ENCODE data around the gene KCNE5. TPM values are rescaled to one million over a fixed set of nuclear protein-coding genes. Genes with fewer than 3 reads are reported as not detected.
"Not testable (repeated sequence)": the region's sequence is repeated elsewhere in the genome, so short reads cannot be mapped to it uniquely, and the experiment has no call there.

The KCNE5 gene, protein sequence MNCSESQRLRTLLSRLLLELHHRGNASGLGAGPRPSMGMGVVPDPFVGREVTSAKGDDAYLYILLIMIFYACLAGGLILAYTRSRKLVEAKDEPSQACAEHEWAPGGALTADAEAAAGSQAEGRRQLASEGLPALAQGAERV
- total RNA-seq (1.5 TPM), polyA plus RNA-seq (0.22 TPM)

DNA sequence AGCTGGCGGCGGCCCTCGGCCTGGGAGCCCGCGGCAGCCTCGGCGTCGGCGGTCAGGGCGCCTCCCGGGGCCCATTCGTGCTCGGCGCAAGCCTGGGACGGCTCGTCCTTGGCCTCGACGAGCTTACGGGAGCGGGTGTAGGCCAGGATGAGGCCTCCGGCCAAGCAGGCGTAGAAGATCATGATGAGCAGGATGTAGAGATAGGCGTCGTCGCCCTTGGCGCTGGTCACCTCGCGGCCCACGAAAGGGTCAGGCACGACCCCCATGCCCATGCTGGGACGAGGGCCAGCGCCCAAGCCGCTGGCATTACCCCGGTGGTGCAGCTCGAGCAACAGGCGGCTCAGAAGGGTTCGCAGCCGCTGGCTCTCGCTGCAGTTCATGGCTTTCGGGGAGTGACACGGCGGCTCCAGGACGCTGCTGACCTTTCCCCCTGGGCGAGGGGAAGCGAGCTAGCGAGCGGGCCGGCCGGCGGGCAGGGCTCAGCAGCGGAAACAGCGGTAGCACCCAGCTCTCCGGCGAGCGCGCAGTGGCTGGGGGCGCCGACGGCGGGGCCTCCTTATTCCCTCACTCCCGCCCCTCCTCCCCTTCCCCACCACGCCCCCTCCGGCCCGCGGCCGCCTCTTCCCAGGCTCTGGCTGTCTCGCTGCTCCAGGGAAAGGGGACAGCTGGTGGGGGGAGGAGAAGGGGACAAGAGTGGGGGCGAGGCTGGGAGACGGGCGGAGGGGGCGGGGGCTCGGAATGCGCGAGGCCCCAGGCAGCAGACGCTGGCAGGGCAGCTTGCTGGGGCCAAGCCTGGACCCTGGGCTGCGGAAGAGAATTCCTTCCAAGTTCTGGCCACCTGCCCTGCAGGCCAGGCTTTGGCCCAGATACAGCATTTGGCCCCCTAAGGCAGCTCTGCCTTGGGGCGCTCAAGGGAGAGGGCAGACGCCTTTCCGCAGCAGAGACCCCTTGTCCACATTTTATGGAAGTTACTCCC lies at the start of gene KCNE5:
KCNE5 (minus strand) TSS at position 532 of the 976 bp plus-strand sequence; CDS start at position 380, 152 bp downstream.
- no peak for DNase-seq (ENCODE audit: extremely low spot score)
- H3K4me3 ChIP-seq (ENCODE audit: low read depth, low read length) = peak within 1 kb of the TSS; percentile 28
- WGBS = 21% methylated on average over 71 of the region's 79 CpGs
- no peaks in the 10 kb centered on the region for H3K36me3 ChIP-seq (ENCODE audit: insufficient read depth)
- H3K27ac ChIP-seq (ENCODE audit: low read depth) = no peak within 1 kb of the TSS
- H3K4me1 ChIP-seq (ENCODE audit: insufficient read depth) = no peaks in the 10 kb centered on the region

DNA sequence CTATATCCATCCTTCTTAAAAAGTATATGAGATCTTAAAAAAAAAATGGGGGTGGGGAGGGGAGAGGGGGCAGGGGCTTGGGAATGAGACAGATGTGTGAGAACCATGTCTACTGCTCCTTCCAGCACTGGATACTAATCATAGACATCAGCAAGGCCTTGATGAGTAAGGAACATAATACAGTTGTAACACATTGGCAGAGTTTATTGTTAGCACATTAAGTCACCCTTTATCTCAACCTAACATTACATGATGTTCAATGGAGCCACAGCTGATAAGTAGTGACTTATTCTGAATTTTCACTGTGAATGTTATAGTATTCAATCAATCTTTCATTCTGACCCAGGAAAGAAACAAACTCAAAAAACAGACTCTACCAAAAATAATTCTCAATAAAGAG lies 47.3 kb upstream of the KCNE5 start:
- Histone ChIP-seq H3K27ac (ENCODE audit: low read depth) (no peak overlapping the region), H3K4me3 (ENCODE audit: low read depth, low read length) (no peak overlapping the region), H3K4me1 (ENCODE audit: insufficient read depth) (no peaks in the 10 kb centered on the region), H3K36me3 (ENCODE audit: insufficient read depth) (no peaks in the 10 kb centered on the region)
- DNase-seq (ENCODE audit: extremely low spot score) = no peak

DNA sequence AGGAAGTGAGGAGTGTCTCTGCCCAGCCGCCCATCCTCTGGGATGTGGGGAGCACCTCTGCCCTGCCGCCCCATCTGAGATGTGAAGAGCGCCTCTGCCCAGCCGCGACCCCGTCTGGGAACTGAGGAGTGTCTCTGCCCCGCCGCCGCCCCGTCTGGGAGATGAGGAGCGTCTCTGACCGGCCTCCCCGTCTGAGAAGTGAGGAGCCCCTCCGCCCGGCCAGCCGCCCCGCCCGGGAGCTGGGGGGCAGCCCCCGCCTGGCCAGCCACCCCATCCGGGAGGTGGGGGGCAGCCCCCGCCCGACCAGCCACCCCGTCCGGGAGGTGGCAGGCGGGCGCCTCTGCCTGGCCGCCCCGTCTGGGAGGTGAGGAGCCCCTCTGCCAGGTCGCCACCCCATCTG lies 46.2 kb upstream of the KCNE5 start:
- not testable (repeated sequence) for H3K4me1 ChIP-seq (ENCODE audit: insufficient read depth); H3K36me3 ChIP-seq (ENCODE audit: insufficient read depth); H3K27ac ChIP-seq (ENCODE audit: low read depth); H3K4me3 ChIP-seq (ENCODE audit: low read depth, low read length); DNase-seq (ENCODE audit: extremely low spot score)
- WGBS = 99% methylated on average over 29 of the region's 29 CpGs

DNA sequence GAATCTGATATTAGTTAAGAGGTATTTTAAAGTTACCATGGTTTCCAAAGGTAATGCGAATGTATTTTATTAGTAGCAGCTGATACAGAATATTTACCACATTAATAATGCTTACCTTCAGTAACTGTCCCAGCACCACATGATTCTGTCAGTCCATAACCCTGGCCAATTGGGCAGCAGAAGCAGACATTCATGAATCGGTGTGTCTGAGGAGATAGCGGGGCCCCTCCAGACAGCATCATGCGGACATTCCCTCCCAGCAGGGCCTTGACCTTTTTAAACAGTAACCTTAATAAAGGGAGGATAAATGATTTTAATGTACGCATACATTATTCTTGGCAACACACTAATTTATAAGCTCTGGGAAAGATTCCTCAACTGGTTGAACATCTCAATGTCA lies 43.0 kb upstream of the KCNE5 start:
- no peaks in the 10 kb centered on the region for H3K4me1 ChIP-seq (ENCODE audit: insufficient read depth)
- H3K36me3 ChIP-seq (ENCODE audit: insufficient read depth) = no peaks in the 10 kb centered on the region
- H3K4me3 ChIP-seq (ENCODE audit: low read depth, low read length) = no peak overlapping the region
- DNase-seq (ENCODE audit: extremely low spot score) = no peak
- no peak overlapping the region for H3K27ac ChIP-seq (ENCODE audit: low read depth)
- WGBS = 71% methylated on average over 5 of the region's 5 CpGs

DNA sequence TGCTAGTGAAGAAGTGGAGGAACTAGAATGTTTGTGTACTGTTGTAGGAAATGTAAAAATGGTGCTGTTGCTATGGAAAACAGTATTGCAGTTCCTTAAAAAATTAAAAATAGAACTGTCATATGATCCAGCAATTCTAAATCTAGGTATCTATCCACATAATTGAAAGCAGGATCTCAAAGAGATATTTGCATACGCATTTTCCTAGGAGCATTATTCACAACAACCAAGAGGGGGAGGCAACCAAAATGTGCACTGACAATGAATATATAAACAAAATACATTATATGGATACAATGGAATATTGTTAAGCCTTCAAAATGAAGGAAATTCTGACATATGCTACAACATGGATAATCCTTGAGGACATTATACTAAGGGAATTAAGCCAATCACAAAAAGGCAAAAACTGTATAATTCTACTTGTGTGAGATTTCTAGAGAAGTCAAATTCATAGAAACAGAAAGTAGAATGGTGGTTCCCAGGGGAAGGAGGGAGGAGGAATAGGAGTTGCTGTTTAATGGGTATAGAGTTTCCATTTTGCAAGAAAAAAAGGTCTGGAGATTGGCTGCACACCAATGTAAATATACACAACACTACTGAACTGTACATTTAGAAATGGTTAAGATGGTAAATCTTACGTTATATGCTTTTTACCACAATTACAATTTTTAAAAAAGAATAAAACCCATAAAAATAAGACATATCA lies 35.6 kb upstream of the KCNE5 start:
- Histone ChIP-seq H3K27ac (ENCODE audit: low read depth) (no peak overlapping the region), H3K36me3 (ENCODE audit: insufficient read depth) (peaks cover 2% of the 10 kb centered on the region), H3K4me3 (ENCODE audit: low read depth, low read length) (no peak overlapping the region), H3K4me1 (ENCODE audit: insufficient read depth) (no peaks in the 10 kb centered on the region)
- 87% methylated on average over 2 of the region's 2 CpGs for WGBS
- DNase-seq (ENCODE audit: extremely low spot score) = no peak

DNA sequence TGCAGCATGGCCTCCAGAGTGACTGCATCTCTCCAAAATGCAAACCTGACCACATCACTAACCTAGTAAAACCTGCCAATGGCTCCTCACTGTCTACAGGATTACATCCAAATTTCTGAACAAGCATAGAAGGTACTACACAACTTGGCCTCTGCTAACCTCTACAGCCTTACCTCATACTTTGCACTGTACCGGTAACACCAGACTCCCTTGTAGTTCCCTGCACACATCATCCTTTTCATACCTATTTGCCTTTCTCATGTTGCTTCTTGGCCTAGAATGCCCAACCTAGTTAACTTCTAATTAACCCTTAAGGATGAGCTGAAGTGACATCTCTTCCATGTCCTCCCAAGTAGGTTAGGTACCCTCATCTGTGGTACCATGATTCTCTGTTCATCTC lies 33.4 kb upstream of the KCNE5 start:
- no peak for DNase-seq (ENCODE audit: extremely low spot score)
- WGBS = 100% methylated on average over 1 of the region's 1 CpG
- H3K4me1 ChIP-seq (ENCODE audit: insufficient read depth) = no peaks in the 10 kb centered on the region

DNA sequence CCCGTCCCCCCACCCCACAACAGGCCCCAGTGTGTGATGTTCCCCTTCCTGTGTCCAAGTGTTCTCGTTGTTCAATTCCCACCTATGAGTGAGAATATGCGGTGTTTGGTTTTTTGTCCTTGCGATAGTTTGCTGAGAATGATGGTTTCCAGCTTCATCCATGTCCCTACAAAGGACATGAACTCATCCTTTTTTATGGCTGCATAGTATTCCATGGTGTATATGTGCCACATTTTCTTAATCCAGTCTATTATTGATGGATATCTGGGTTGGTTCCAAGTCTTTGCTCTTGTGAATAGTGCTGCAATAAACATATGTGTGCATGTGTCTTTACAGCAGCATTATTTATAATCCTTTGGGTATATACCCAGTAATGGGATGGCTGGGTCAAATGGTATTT lies 32.4 kb upstream of the KCNE5 start:
- not testable (repeated sequence) for H3K4me1 ChIP-seq (ENCODE audit: insufficient read depth); H3K27ac ChIP-seq (ENCODE audit: low read depth); H3K36me3 ChIP-seq (ENCODE audit: insufficient read depth); H3K4me3 ChIP-seq (ENCODE audit: low read depth, low read length); DNase-seq (ENCODE audit: extremely low spot score)
- WGBS = 100% methylated on average over 2 of the region's 4 CpGs

More for the DNA sequence above, 33.4 kb upstream of the KCNE5 start:
- Histone ChIP-seq H3K4me3 (ENCODE audit: low read depth, low read length) (no peak overlapping the region), H3K27ac (ENCODE audit: low read depth) (no peak overlapping the region), H3K36me3 (ENCODE audit: insufficient read depth) (peaks cover 2% of the 10 kb centered on the region)

DNA sequence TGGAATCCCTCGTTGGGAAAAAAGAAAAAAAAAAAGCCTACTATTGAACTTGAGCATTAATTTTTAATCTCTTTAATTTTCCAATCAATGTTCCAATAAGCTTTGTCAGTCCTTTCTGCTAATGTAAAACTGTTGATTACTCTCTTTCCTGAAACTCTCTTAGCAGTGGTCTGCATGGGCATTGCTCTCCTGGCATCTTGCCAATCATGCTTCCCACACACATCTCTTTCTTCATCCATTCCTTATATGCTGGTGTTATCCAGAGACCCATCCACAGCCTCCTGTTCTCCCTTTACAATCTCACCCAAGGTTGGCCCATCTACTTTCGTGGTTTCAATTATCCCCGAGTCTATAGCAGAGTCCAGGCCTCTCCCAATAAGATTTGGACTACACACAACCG lies 31.8 kb upstream of the KCNE5 start:
- Histone ChIP-seq H3K4me3 (ENCODE audit: low read depth, low read length) (no peak overlapping the region), H3K4me1 (ENCODE audit: insufficient read depth) (no peaks in the 10 kb centered on the region), H3K27ac (ENCODE audit: low read depth) (no peak overlapping the region), H3K36me3 (ENCODE audit: insufficient read depth) (peaks cover 2% of the 10 kb centered on the region)
- 86% methylated on average over 4 of the region's 4 CpGs for WGBS
- DNase-seq (ENCODE audit: extremely low spot score) = no peak

DNA sequence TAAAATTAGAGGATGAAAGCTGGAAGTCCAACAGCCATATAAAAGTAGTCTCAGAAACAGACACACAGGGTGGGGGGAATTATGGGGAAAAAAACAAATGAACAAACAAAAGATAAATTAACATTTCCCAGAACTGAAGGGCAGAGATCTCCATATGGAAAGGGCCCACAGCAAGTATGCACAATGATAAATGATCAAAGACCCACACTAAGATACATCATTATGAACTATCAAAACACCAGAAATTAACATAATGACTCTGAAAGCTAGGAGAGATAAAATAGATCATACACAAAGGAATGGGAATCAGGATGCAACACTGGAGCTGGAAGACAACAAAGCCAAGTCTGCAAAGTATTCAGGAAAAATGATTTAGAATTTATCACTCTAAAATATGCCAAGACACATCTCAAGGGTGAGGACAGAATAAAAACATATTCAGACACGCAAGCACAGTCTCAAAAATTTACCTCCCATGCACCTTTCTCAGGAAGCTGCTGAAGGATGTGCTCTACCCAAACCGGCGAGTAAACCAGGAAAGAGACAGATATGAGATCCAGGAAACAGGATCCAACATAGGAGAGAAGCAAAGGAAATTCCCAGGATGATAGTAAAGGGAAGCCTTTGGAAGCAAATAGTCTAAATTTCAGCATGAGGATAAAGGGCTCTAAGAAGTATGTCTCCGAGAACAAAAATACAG lies 30.7 kb upstream of the KCNE5 start:
- H3K36me3 ChIP-seq (ENCODE audit: insufficient read depth) = peaks cover 2% of the 10 kb centered on the region
- no peak for DNase-seq (ENCODE audit: extremely low spot score)
- H3K4me3 ChIP-seq (ENCODE audit: low read depth, low read length) = no peak overlapping the region
- H3K27ac ChIP-seq (ENCODE audit: low read depth) = no peak overlapping the region
- no peaks in the 10 kb centered on the region for H3K4me1 ChIP-seq (ENCODE audit: insufficient read depth)
- 67% methylated on average over 4 of the region's 4 CpGs for WGBS

DNA sequence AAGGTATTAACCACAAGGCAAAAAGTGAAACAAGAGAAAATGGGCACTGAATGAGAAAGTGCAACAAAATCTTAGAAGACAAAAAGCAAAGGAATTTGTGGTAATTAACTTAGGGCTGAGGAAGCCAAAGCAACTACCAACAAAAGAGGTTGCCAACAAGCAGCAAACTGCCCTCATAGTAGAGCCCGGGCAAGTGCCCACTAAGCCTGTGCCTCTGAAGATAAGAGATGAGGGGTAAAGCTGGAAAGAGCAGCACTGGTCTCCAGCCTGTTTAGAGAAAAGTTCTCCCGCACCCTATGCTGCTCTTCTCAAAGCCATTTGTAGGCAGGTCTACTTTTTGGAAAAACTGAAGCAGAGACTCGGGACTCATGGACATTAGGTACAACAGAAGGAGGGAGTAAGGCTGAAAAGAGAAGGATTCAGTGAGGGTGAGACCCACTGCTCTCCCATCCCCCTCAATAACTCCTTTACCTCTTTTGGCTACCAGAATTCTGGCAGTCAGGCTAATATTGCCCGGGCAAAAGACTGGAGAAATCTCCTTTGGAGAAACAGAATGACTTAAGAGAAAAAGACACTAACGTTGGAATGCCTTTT lies 29.6 kb upstream of the KCNE5 start:
- H3K4me3 ChIP-seq (ENCODE audit: low read depth, low read length) = no peak overlapping the region
- H3K36me3 ChIP-seq (ENCODE audit: insufficient read depth) = peaks cover 2% of the 10 kb centered on the region
- DNase-seq (ENCODE audit: extremely low spot score) = no peak
- no peaks in the 10 kb centered on the region for H3K4me1 ChIP-seq (ENCODE audit: insufficient read depth)
- 84% methylated on average over 5 of the region's 5 CpGs for WGBS
- no peak overlapping the region for H3K27ac ChIP-seq (ENCODE audit: low read depth)

DNA sequence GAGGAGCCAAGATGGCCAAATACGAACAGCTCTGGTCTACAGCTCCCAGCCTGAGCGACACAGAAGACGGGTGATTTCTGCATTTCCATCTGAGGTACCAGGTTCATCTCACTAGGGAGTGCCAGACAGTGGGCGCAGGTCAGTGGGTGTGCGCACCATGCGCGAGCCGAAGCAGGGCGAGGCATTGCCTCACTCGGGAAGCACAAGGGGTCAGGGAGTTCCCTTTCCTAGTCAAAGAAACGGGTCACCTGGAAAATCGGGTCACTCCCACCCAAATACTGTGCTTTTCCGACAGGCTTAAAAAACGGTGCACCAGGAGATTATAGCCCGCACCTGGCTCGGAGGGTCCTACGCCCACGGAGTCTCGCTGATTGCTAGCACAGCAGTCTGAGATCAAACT lies 19.7 kb upstream of the KCNE5 start:
- WGBS = 91% methylated on average over 19 of the region's 19 CpGs
- H3K4me3 ChIP-seq (ENCODE audit: low read depth, low read length); H3K36me3 ChIP-seq (ENCODE audit: insufficient read depth); DNase-seq (ENCODE audit: extremely low spot score); H3K4me1 ChIP-seq (ENCODE audit: insufficient read depth); H3K27ac ChIP-seq (ENCODE audit: low read depth): not testable (repeated sequence)

DNA sequence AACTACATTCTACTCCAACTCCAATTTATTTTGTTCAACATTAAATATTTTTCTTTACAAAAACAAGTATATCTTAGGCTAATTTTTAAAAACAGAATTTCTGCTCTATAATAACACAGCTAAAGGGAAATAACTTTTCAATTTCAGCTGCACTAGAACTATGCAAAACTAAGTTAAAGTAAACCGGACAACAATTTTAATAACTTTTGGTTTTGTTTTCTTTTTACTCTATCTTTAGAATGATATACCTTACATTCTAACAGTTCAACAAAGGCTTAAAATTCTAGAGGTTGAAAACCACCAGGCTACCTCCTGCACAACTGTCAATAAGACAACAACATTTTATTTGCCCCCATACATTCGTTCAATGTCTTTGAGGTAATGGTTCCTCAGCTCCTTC lies 18.7 kb upstream of the KCNE5 start:
- Histone ChIP-seq H3K4me1 (ENCODE audit: insufficient read depth) (no peaks in the 10 kb centered on the region), H3K4me3 (ENCODE audit: low read depth, low read length) (no peak overlapping the region), H3K27ac (ENCODE audit: low read depth) (no peak overlapping the region), H3K36me3 (ENCODE audit: insufficient read depth) (no peaks in the 10 kb centered on the region)
- 87% methylated on average over 2 of the region's 2 CpGs for WGBS
- DNase-seq (ENCODE audit: extremely low spot score) = no peak

DNA sequence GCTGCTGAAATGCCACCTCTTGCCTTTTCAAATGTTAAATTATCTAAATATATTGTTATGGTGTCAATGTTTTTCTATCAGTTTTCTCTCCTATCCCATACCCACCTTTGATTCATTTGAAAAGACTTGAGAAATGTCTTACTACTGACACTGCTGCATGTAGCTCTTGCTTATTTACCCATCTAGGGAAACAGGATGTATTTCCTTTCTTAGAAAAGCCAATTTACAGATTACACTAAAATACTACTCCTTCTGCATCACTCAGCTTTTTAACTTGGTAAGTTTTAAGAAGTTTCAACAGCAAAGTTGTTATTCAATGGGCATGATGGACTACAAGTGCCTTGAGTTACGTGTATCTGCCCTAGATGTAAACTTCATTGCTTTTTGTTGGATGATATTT lies 13.2 kb upstream of the KCNE5 start:
- 97% methylated on average over 1 of the region's 1 CpG for WGBS
- H3K4me3 ChIP-seq (ENCODE audit: low read depth, low read length) = no peak overlapping the region

More for the DNA sequence above, 13.2 kb upstream of the KCNE5 start:
- Histone ChIP-seq H3K27ac (ENCODE audit: low read depth) (no peak overlapping the region), H3K4me1 (ENCODE audit: insufficient read depth) (no peaks in the 10 kb centered on the region), H3K36me3 (ENCODE audit: insufficient read depth) (no peaks in the 10 kb centered on the region)
- DNase-seq (ENCODE audit: extremely low spot score) = no peak

Measured in urinary bladder (tissue), 4 donors.